Measurements from ENCODE around the gene CAPN8. TPM values are rescaled to one million over a fixed set of nuclear protein-coding genes. Genes with fewer than 3 reads are reported as not detected.
"Not testable (repeated sequence)": the region's sequence is repeated elsewhere in the genome, so short reads cannot be mapped to it uniquely, and the experiment has no call there.

Gene CAPN8
- total RNA-seq, 1 donor from 2014 or later: 83.5 TPM

DNA sequence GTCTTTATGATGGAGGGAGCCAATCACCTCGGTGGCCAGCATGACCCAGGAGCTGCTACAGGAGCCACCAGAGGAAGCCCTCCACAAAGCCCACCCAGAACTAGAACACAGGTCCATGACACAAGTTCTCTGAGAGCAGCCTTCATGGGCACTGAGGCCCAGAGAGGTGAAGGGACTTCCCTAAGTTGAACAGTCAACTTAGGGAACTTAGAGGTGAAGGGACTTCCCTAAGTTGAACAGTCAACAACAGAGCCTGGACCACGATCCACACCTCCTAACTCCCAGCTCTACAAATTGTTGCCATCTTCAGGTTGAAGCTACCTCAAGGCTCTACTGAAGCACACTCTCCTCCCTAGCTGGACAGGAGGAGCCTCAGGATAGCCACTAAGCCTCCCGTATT, 139.5 kb downstream of the CAPN8 start:
- no peak for TF ChIP-seq CTCF (IDR thresholded peaks at IDR 0.05)
- intact Hi-C loops (cut with DNase I): no loop called here
- H3K36me3 ChIP-seq: no peaks in the 10 kb centered on the region
- no peaks in the 10 kb centered on the region for H3K9me3 ChIP-seq
- ATAC-seq (no peak), DNase-seq (no peak)
- H3K27me3 ChIP-seq: no peaks in the 10 kb centered on the region
- no peak overlapping the region for H3K4me3 ChIP-seq
- no peak overlapping the region for H3K27ac ChIP-seq
- H3K4me1 ChIP-seq: no peaks in the 10 kb centered on the region

- Histone ChIP-seq H3K36me3 (no peaks in the 10 kb centered on the region), H3K4me3 (no peak overlapping the region), H3K27ac (no peak overlapping the region), H3K9me3 (no peaks in the 10 kb centered on the region), H3K27me3 (no peaks in the 10 kb centered on the region), H3K4me1 (no peaks in the 10 kb centered on the region)
- ATAC-seq (no peak), DNase-seq (no peak)
- intact Hi-C loops (cut with DNase I): no loop called here
- no peak for TF ChIP-seq CTCF (IDR thresholded peaks at IDR 0.05)
These were observed 140.0 kb downstream of the CAPN8 start for GRCh38 chr1:223525546-223525945.

- no peak for ATAC-seq
- no peak for TF ChIP-seq CTCF (IDR thresholded peaks at IDR 0.05)
- Histone ChIP-seq H3K27ac (no peak overlapping the region), H3K9me3 (no peaks in the 10 kb centered on the region), H3K36me3 (no peaks in the 10 kb centered on the region), H3K4me1 (no peaks in the 10 kb centered on the region), H3K4me3 (no peak overlapping the region), H3K27me3 (no peaks in the 10 kb centered on the region)
- no peak for DNase-seq
- intact Hi-C loops (cut with DNase I): no loop called here
These were observed 140.5 kb downstream of the CAPN8 start for GRCh38 chr1:223524930-223525451.

GRCh38 chr1:223521150-223521549, 144.4 kb downstream of the CAPN8 start:
- TF ChIP-seq CTCF (IDR thresholded peaks at IDR 0.05): no peak
- Histone ChIP-seq H3K27ac (no peak overlapping the region), H3K9me3 (no peaks in the 10 kb centered on the region), H3K4me1 (no peaks in the 10 kb centered on the region), H3K4me3 (no peak overlapping the region), H3K36me3 (no peaks in the 10 kb centered on the region), H3K27me3 (no peaks in the 10 kb centered on the region)
- ATAC-seq: no peak
- DNase-seq: no peak
- intact Hi-C loops (cut with DNase I): no loop called here

DNA sequence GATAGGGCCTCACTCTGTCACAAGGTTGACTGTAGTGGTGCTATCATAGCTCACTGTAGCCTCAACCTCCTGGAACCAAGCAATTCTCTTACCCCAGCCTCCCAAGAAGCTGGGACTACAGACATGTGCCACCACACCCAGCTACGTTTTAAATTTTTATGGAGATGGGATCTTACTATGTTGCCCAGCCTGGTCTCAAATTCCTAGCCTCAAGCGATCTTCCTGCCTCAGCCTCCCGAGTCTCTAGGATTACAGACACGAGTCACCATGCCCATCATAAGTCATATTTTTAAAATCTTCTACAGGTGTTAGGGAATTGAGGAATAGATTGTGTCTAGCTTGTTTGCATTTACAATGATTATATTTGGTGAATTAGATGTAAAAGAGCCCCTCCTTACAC, 145.3 kb downstream of the CAPN8 start:
- intact Hi-C loops (cut with DNase I): no loop called here
- Histone ChIP-seq H3K4me3 (no peak overlapping the region), H3K36me3 (no peaks in the 10 kb centered on the region), H3K4me1 (no peaks in the 10 kb centered on the region), H3K27me3 (peaks cover 4% of the 10 kb centered on the region), H3K27ac (no peak overlapping the region), H3K9me3 (no peaks in the 10 kb centered on the region)
- no peak for TF ChIP-seq CTCF (IDR thresholded peaks at IDR 0.05)
- no peak for DNase-seq
- ATAC-seq: no peak

GRCh38 chr1:223519116-223519515, 146.4 kb downstream of the CAPN8 start:
- Histone ChIP-seq H3K27ac (no peak overlapping the region), H3K4me3 (no peak overlapping the region), H3K9me3 (no peaks in the 10 kb centered on the region), H3K4me1 (no peaks in the 10 kb centered on the region), H3K36me3 (no peaks in the 10 kb centered on the region), H3K27me3 (peaks cover 4% of the 10 kb centered on the region)
- DNase-seq (no peak), ATAC-seq (no peak)
- intact Hi-C loops (cut with DNase I): no loop called here
- no peak for TF ChIP-seq CTCF (IDR thresholded peaks at IDR 0.05)

GRCh38 chr1:223518553-223518952, 146.9 kb downstream of the CAPN8 start:
- DNase-seq; H3K27me3 ChIP-seq; H3K4me3 ChIP-seq; intact Hi-C loops (cut with DNase I); ATAC-seq; H3K36me3 ChIP-seq; H3K27ac ChIP-seq; H3K9me3 ChIP-seq; H3K4me1 ChIP-seq: not testable (repeated sequence)

Measured in upper lobe of right lung (tissue), 1 donor.